ENCODE results near the gene ADAMTS7.

GRCh38 chr15:78763796-78764241, 47.4 kb downstream of the ADAMTS7 start:
- TF ChIP-seq CTCF (IDR thresholded peaks at IDR 0.05) = no peak
- no peak for TF ChIP-seq POLR2A (IDR thresholded peaks at IDR 0.05)

All from uterus (tissue), 2 donors.